Measurements from ENCODE around the gene MCRIP2.
"Not testable (repeated sequence)": the region's sequence is repeated elsewhere in the genome, so short reads cannot be mapped to it uniquely, and the experiment has no call there.

Gene MCRIP2, protein sequence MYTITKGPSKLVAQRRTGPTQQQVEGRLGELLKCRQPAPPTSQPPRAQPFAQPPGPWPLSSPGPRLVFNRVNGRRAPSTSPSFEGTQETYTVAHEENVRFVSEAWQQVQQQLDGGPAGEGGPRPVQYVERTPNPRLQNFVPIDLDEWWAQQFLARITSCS

DNA sequence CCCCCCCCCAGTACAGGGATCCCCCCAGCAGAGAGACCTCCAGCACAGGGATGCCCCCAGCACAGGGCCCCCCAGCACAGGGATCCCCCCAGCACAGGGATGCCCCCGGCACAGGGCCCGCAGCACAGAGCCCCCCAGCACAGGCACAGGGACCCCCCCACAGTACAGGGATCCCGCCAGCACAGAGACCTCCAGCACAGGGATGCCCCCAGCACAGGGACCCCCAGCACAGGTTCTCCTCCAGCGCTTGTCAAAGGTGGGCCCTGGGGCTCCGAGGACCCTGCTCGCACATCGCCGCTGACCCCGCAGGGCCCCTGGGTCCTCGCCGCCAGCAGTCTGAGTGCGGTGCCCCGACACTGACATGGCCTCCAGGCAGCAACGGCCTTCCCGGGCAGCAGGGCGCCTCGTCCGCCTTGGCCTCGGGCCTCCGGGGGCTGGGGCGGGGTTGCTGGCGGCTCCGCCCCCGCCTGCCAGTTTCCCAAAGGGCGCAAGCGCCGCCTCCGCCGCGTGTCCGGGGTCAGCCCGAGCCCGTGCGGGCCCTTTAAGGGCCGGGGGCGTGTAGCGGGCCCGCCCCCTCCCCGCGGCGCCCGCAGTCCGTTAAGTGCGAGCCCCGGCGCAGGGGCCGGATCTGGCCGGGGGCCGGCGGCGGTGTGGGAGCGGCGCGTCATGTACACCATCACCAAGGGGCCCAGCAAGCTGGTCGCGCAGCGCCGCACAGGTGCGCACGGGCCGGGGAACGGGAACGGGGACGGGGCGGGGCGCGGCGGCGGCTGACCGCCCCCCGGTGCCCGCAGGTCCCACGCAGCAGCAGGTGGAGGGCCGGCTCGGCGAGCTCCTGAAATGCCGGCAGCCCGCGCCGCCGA lies at the start of gene MCRIP2:
Gene MCRIP2 (plus strand): TSS at position 503 of the 863 bp plus-strand sequence. CDS start 164 bp downstream, at position 667.
- no peak for DNase-seq (ENCODE audit: low read depth)

DNA sequence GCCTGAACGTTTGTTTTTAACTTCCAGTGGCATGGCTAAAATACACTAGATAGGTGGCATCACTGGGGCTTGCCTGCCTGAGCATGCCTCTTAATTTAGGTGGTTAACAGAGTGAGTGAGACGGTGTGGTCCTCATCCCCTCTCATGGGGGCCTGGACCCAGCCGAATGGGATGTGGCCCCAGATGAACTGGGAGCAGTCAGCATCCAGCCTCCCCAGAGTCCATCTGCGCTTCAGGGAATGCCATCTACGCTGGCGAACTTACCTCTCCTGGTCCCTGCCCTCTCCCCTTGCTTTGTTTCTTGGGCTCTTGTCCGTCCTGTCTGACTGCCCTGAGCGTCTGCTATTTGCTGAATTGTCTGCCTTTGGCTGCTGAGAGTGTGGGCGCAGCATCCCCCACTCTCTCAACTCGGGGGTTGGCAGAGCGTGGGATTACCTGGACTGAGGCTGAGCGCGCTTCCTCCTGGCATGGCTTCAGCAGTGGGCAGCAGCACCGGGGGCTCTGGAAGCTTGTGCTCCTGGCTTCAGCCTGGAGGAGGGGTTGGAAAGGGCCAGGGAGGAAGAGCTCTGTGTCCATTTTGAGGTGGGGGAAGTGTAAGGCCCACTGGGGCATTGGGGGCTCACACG lies 49.6 kb upstream of the MCRIP2 start:
- no peak for DNase-seq (ENCODE audit: low read depth)

- DNase-seq (ENCODE audit: low read depth): no peak
Observed at GRCh38 chr16:592518-593306, 48.9 kb upstream of the MCRIP2 start.

- no peak for DNase-seq (ENCODE audit: low read depth)
Observed at GRCh38 chr16:593406-593805, 48.2 kb upstream of the MCRIP2 start.

DNA sequence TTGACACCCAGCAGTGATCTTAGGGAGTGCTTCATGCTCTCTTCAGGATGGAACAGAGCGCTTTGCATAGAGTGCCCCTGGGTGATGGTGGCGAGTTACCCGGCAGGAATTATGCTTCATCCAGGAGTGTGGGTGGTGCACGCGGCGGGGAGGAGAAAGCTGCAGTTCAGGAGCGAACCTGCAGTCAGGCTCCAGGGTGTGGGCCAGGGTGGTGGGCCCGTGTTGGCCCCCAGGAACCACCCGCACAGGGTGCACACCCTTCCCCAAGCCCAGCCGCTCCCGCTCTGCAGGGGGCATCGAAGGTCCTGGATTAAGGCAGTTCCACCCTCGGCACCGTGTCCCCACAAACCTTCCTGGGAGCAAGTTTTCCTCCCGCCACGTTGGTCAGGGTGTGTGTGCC lies 47.8 kb upstream of the MCRIP2 start:
- DNase-seq (ENCODE audit: low read depth): no peak

DNA sequence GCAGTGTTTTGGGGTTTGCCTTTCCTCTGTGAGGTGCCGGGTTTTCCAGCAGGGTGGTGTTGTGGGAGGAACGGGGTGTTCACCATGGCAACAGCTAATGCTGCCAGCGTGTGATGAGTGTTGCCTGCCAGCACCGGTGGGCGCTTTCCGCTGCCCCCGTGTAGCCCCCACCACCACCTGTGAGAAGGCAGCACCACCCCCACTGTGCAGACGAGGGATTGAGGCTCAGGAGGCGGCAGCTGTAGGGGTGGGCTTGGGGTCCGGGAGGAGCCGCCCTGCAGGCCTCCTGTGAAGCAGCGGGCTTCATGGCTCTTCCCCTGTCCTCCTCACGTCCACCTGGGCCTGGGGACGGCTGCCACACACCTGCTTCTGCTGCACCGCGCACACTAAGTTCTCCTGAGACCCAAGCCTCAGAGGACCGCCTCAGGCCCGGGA lies 46.5 kb upstream of the MCRIP2 start:
- no peak for DNase-seq (ENCODE audit: low read depth)

GRCh38 chr16:595942-596735 lies 45.5 kb upstream of the MCRIP2 start:
- no peak for DNase-seq (ENCODE audit: low read depth)

- DNase-seq (ENCODE audit: low read depth): no peak
Observed at GRCh38 chr16:596736-597060, 44.9 kb upstream of the MCRIP2 start.

GRCh38 chr16:597655-598054 lies 44.0 kb upstream of the MCRIP2 start:
- not testable (repeated sequence) for DNase-seq (ENCODE audit: low read depth)

GRCh38 chr16:598823-599739 lies 42.5 kb upstream of the MCRIP2 start:
- DNase-seq (ENCODE audit: low read depth): no peak

DNA sequence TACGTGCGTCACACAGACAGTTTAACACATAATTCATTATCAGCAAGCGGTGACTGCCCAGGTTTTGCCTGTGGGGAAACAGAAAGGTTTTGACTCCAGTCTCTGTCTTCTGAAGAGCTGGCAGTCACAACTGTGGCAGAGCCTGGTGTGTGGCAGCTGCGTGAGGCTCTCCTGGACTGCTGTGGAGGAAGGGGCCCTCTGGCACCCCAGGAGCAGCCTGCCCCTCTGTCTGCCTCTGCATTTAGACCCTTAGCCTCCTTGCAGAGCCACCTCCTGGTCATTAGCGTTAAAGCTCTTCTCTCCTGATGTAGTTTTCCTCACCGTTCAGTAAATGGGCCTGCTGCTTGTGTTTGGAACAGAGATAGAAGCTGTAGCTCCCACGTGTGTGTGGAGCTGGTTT lies 40.8 kb upstream of the MCRIP2 start:
- DNase-seq (ENCODE audit: low read depth): no peak

DNA sequence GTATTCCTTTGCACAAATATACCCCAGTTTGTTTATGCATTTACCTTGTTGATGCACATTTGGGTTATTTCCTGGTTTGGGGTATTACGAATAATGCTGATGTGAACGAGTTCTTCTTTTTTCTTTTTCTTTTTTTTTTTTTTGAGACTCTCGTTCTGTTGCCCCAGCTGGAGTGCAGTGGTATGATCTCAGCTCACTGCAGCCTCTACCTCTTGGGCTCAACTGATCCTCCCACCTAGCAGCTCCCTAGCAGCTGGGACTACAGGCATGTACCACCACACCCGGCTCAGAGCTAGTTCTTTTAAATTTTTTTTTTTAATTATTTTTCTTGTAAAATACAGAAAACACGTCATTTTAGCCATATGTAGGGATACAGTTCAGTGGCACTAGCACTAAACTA lies 37.7 kb upstream of the MCRIP2 start:
- DNase-seq (ENCODE audit: low read depth): no peak

DNA sequence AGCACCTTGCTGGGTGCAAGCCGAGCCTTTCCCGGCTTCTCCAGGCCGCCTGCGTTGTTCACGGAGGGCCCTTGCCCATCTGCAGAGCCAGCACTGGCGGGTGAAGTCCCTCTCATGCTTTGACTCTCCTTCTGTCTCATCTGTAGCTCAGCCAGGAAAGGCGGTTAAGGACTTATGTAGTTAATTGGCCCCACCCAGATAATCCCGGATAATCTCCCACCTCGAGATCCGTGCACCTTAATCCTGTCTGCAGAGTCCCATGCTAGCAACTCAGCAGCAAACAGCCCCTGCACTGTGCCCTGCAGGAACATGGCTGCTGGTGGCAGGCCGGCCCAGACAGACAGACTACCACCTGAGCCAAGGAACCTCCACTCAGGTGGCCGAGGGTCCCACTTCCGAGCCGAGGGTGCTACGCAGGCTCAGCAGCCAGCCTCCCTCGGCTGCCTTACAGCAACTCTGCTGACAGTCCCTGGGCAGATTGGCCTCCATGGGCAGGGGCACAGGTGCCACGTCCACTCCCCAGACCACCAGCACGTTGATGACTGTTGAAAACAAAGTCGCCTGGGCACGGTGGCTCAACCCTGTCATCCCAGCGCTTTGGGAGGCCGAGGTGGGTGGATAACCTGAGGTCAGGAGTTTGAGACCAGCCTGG lies 34.8 kb upstream of the MCRIP2 start:
- no peak for DNase-seq (ENCODE audit: low read depth)

DNA sequence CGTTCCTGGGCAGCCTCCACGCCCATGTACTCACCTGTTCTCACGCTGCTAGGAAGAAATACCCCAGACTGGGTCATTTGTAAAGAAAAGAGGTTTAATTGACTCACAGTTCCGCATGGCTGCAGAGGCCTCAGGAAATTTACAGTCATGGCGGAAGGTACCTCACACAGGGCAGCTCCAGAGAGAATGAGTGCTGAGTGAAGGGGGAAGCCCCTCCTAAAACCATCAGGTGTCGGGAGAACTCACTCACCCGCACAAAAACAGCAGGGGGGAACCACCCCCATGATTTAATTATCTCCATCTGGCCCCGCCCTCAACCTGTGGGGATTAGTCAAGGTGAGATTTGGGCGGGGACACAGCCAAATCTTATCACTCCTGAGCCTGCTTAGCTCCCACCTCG lies 33.6 kb upstream of the MCRIP2 start:
- no peak for DNase-seq (ENCODE audit: low read depth)

DNA sequence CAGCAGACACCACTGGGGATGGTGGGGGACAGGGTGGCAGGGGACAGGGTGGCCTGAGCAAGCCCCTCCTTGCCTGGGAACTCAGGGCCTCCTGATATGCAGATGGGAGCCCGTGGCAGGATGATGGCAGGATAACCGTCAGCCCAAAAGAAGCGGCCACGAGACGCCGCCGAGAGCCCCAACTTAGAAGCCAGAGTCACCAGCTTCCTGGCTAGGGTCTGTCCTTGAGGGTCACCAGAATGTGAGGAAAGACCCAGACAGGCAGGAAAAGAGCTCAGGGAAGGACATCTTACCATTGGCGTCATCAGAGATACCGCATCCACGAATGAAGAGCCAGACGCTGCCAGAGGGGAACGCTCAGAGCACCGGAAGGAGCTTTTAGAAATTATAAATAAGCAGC lies 32.3 kb upstream of the MCRIP2 start:
- no peak for DNase-seq (ENCODE audit: low read depth)

DNA sequence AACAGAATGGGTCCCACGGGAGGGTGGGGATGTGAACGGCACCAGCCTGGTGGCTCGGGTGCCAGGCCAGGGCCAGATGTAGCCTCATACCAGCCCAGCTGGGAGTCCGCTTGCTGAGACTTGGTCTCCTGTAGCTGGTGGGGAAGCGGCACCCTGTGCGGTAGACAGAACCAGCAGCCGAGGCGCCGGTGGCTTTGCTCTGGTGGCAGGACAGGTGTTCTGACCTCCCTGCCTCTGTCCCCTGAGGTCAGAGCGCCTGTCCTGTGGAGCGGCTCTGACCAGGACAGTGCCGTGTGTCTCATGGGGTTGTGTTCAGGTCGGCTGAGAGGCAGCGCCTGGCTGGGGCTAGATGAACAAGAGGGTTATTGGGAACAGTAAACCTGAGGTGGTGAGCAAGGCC lies 31.6 kb upstream of the MCRIP2 start:
- DNase-seq (ENCODE audit: low read depth): no peak

- no peak for DNase-seq (ENCODE audit: low read depth)
Observed at GRCh38 chr16:610513-611381, 30.9 kb upstream of the MCRIP2 start.

GRCh38 chr16:615122-615521 lies 26.5 kb upstream of the MCRIP2 start:
- no peak for DNase-seq (ENCODE audit: low read depth)
